ENCODE measurements around the gene THRA.

DNA sequence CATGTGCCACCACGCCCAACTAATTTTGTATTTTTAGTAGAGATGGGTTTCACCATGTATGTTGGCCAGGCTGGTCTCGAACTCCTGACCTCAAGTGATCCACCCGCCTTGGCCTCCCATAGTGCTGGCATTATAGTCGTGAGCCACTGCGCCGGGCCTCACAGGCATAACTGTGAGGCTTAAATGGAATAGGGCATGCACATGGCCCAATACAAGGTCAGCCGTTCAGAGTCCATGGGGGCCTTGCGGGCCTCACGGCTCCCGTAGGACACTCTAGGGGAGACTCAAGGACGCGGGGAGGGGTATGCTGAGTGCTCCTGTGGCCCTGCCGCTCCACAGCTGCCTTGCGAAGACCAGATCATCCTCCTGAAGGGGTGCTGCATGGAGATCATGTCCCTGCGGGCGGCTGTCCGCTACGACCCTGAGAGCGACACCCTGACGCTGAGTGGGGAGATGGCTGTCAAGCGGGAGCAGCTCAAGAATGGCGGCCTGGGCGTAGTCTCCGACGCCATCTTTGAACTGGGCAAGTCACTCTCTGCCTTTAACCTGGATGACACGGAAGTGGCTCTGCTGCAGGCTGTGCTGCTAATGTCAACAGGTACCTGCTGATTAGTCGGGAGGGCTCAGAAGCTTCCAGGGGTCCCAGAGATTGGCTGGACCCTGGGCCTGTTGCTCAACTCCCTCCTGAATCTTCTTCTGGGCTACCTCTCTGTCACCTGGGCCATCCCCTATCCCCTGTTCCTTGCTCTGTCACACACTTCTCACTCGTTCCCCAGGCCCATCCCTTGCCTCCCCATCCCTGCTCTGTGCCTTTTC, 25.3 kb downstream of the THRA start:
- TF ChIP-seq ZBED1 (IDR thresholded peaks at IDR 0.05) = no peak
- TF ChIP-seq, protein P1, sequence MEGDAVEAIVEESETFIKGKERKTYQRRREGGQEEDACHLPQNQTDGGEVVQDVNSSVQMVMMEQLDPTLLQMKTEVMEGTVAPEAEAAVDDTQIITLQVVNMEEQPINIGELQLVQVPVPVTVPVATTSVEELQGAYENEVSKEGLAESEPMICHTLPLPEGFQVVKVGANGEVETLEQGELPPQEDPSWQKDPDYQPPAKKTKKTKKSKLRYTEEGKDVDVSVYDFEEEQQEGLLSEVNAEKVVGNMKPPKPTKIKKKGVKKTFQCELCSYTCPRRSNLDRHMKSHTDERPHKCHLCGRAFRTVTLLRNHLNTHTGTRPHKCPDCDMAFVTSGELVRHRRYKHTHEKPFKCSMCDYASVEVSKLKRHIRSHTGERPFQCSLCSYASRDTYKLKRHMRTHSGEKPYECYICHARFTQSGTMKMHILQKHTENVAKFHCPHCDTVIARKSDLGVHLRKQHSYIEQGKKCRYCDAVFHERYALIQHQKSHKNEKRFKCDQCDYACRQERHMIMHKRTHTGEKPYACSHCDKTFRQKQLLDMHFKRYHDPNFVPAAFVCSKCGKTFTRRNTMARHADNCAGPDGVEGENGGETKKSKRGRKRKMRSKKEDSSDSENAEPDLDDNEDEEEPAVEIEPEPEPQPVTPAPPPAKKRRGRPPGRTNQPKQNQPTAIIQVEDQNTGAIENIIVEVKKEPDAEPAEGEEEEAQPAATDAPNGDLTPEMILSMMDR (IDR thresholded peaks at IDR 0.05 in 2 of 3, conservative IDR thresholded peaks at IDR 0.05 in 1 of 3; ENCODE audit: insufficient read depth in 2 of 3, low read depth in 1 of 3, low read length in 3 of 3) = no peak
- TF ChIP-seq POLR2AphosphoS5 (IDR thresholded peaks at IDR 0.05; ENCODE audit: control insufficient read depth, insufficient read depth, low read depth, low read length) = no peak
- no peak for TF ChIP-seq GABPA (tag; conservative IDR thresholded peaks at IDR 0.05; ENCODE audit: low read depth)
- no peak for TF ChIP-seq HDAC1 (IDR thresholded peaks at IDR 0.05)
- no peak for TF ChIP-seq SMC3 (conservative IDR thresholded peaks at IDR 0.05; ENCODE audit: insufficient read depth, low read depth, low read length)
- TF ChIP-seq SIN3A (IDR thresholded peaks at IDR 0.05; ENCODE audit: borderline replicate concordance in 2 of 2, control insufficient read depth in 1 of 2, low read depth in 2 of 2, low read length in 2 of 2) = no peak
- no peak for TF ChIP-seq RBM39 (optimal IDR thresholded peaks at IDR 0.05; ENCODE audit: low read depth, low read length)

Data from K562 (cell line).